Measurements from ENCODE around the gene STK38L. TPM values are rescaled to one million over a fixed set of nuclear protein-coding genes. Genes with fewer than 3 reads are reported as not detected.

STK38L gene
- total and polyA plus RNA-seq, 10 of the 15 experiments (the other 5 are each of a cell fraction or from before 2014, with no cell fraction given): 43.0 to 154 (median 115) TPM

GRCh38 chr12:27284751-27285150 lies 40.7 kb downstream of the STK38L start (continued):
- TF ChIP-seq ZBTB40 (IDR thresholded peaks at IDR 0.05; ENCODE audit: borderline replicate concordance) (peak; percentile 28; the same call in 1 of the 2 replicates), USF1 (IDR thresholded peaks at IDR 0.05; ENCODE audit: borderline replicate concordance, extremely low read length, insufficient read depth, low read depth, low read length) (no peak), ZNF217 (IDR thresholded peaks at IDR 0.05) (peak; percentile 68; the same call in 1 of the 2 replicates), KDM1A (IDR thresholded peaks at IDR 0.05; ENCODE audit: borderline replicate concordance) (no peak), IKZF1 (conservative IDR thresholded peaks at IDR 0.05) (peak; percentile 74), RELA (IDR thresholded peaks at IDR 0.05; ENCODE audit: borderline replicate concordance, partially characterized antibody) (no peak), CBX3 (IDR thresholded peaks at IDR 0.05; ENCODE audit: borderline replicate concordance, low read depth) (no peak)

Data from GM12878 (cell line).